AG04449 (cell line): Measurements from ENCODE around the gene CDC42BPB.

Experiments used
- CTCF ChIA-PET: fragments of 350-600 bp; formaldehyde crosslinking; extraction: SDS; loops from one replicate; lab custom pipeline; 2021; ENCODE audit warnings: antibody characterized with exemption; lab: Yijun Ruan, JAX
- POLR2A ChIA-PET: fragments of 400-600, 350-600 bp; formaldehyde crosslinking; extraction: SDS; loops from one replicate; lab custom pipeline; 2020; ENCODE audit warnings: antibody characterized with exemption, inconsistent platforms; lab: Yijun Ruan, JAX
- DNase-seq: peaks from one replicate; pipeline ENCODE4 v3.0.0-alpha.2; 2010; ENCODE audit warnings: low read depth, low spot score
- H3K4me3 ChIP-seq: 2 replicates; pipeline ENCODE4 v1.5.1; 2011; ENCODE audit warnings: low read depth, mild to moderate bottlenecking, control low read depth, low read length
- CTCF ChIP-seq: IDR thresholded peaks from one replicate; pipeline ENCODE4 v1.5.1; 2011; ENCODE audit warnings: mild to moderate bottlenecking, moderate library complexity, low read length, control low read depth, inconsistent platforms; ENCODE audit not compliant: insufficient read depth; ENCODE audit errors: missing control alignments

The CDC42BPB gene

DNA sequence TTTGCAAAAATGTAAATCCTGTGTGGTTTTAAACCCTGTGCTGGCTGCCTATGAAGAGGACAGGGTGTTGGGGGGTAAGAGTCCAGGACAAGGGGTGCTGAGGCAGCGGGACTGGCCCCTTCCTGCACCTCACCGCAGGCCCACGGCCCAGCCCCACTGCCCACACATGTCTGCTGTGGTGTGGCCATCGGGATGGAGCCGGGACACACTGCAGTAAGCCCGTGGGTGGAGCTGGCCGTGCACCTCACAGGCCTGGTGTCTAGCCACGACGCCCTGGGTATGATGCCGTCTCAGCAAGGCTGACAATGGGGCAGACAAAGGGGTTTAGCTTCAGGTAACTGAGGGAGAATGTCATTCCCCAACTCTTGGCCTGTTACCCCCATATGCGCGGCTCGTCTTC, 115.3 kb downstream of the CDC42BPB start:
- CTCF ChIA-PET = no interaction called here
- POLR2A ChIA-PET = no interaction called here
- TF ChIP-seq CTCF = no peak
- H3K4me3 ChIP-seq = no peak overlapping the region
- DNase-seq = no peak

DNA sequence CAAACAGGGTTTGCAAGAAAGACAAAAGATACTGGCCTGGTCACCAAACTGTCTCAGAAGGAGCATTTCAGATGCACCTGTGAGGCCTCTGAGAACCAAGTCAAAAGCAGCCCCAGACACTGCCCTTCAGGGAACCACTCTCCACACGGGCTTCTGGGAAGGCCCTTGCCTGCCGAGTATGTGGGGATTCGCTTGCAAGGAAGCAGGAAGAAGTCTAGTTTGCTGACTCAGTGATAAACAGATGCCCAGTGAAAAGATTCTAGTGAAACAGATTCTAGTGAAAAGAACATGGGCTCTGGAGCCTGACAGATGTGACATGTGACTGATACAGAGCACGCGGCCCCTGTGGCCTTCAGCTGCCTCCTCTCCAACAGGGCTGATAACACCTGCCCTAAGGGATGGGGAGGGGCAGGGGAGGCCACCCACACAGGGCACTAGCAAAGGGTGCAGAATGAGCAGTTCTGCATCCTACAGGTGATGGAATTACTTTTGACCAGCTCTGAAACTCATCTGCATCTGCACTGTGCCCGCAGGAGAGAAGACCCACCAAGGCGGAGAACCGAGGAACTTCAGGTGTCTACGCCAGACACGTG, 115.8 kb downstream of the CDC42BPB start:
- ChIA-PET CTCF (no interaction called here), POLR2A (no interaction called here)
- TF ChIP-seq CTCF = no peak
- no peak overlapping the region for H3K4me3 ChIP-seq
- no peak for DNase-seq

- no peak for TF ChIP-seq CTCF
- H3K4me3 ChIP-seq = no peak overlapping the region
- ChIA-PET CTCF (no interaction called here), POLR2A (no interaction called here)
- no peak for DNase-seq
Observed at GRCh38 chr14:102940729-102941362, 116.5 kb downstream of the CDC42BPB start.

DNA sequence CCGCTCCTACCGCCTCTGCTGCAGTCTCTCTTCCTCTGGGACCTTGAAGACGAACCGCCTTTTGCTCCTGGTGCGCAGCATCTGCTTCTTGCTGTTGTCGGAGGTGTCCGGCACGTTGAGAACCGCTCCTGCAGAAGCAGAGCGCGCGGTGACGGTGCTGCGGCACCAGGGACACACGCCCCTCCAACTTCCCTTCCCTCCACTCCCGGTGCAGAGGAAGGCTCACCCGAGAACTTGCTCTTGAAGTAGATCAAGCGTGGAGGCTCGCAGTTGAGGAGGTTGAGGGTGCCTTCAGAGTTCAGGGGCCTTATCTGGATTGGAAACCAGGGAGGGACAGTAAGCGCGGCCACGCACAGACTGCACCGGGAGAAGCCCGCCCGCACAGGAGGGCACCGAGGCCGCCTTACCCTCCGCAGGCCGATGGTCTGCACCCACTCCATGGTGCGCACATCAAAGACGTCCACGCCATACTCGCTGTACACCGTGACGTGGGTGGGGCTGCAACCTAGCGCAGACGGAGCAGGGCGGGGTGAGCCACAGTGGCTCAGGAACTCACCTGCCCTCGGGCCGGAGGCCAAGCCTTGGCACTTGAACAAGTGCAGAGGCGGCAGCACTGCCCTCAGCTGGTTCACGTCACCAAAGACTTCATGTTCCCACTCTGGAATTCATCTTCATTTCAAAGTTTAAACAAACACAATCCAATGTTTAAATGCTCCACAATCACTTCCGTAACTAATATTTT, 117.4 kb downstream of the CDC42BPB start:
- TF ChIP-seq CTCF = no peak
- no peak for DNase-seq
- CTCF ChIA-PET = no interaction called here
- no peak overlapping the region for H3K4me3 ChIP-seq
- POLR2A ChIA-PET = no interaction called here

DNA sequence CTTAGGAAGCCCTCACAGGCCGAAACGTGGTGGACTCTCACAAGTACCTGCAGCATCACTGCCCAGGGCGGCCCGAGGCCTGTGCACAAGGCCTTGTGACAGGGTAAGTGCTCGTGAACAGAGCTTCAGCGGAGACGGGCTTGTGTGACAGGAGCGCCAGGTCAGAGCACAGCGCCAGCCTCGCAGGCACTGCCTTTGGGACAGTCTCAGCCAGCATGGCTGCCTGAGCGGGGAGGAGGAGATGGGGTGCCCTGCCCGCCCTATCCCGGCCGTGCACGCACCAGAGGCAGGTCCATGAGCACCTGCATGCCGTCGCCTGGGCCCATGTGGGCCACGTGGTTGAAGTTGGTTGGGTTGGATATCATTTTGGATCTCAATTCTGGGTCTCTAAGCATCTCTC, 118.0 kb downstream of the CDC42BPB start:
- CTCF ChIA-PET = no interaction called here
- H3K4me3 ChIP-seq = no peak overlapping the region
- POLR2A ChIA-PET = no interaction called here

More for the DNA sequence above, 118.0 kb downstream of the CDC42BPB start:
- no peak for DNase-seq
- no peak for TF ChIP-seq CTCF
